Mesenchymal stem cell (in vitro differentiated cells and primary cell): ENCODE results near the gene TRAIP.

Experiments used
- DNase-seq: peaks from one replicate; pipeline ENCODE4 v3.0.0-alpha.2; 2013
- H2AFZ ChIP-seq: one replicate; pipeline ENCODE4 v1.6.1; 2013; ENCODE audit warnings: low read depth, mild to moderate bottlenecking, control low read depth, inconsistent platforms, low read length, moderate library complexity
- H2AK5ac ChIP-seq: 2 replicates; pipeline ENCODE4 v1.6.1; 2013; ENCODE audit warnings: low read length, moderate library complexity, mild to moderate bottlenecking, inconsistent platforms; ENCODE audit not compliant: severe bottlenecking
- H2BK120ac ChIP-seq: one replicate; pipeline ENCODE4 v1.6.1; 2013; ENCODE audit warnings: low read depth, mild to moderate bottlenecking, inconsistent platforms, low read length, moderate library complexity
- H2BK12ac ChIP-seq, 2 experiments: one replicate each; pipeline ENCODE4 v1.6.1; 2013; ENCODE audit warnings: inconsistent platforms in 2 of 2, low read length in 2 of 2, mild to moderate bottlenecking in 2 of 2, moderate library complexity in 2 of 2, control low read depth in 1 of 2
- H2BK15ac ChIP-seq: one replicate; pipeline ENCODE4 v1.6.1; 2013; ENCODE audit warnings: mild to moderate bottlenecking, low read depth, inconsistent platforms; ENCODE audit not compliant: poor library complexity, severe bottlenecking
- H2BK5ac ChIP-seq: 2 replicates; pipeline ENCODE4 v1.6.1; 2013; ENCODE audit warnings: low read depth, mild to moderate bottlenecking, low read length, control low read depth, inconsistent platforms; ENCODE audit not compliant: poor library complexity, severe bottlenecking
- H3K14ac ChIP-seq, 2 experiments: one replicate each; pipeline ENCODE4 v1.6.1; 2013; ENCODE audit warnings: inconsistent platforms in 2 of 2, low read length in 2 of 2, control low read depth in 1 of 2, mild to moderate bottlenecking in 1 of 2, moderate library complexity in 1 of 2
- H3K18ac ChIP-seq, 2 experiments: one replicate each; pipeline ENCODE4 v1.6.1; 2013; ENCODE audit warnings: inconsistent platforms in 2 of 2, low read length in 2 of 2, control low read depth in 1 of 2, low read depth in 1 of 2, mild to moderate bottlenecking in 1 of 2
- H3K23ac ChIP-seq, 2 experiments: one replicate each; pipeline ENCODE4 v1.6.1; 2013; ENCODE audit warnings: inconsistent platforms in 2 of 2, low read length in 2 of 2, mild to moderate bottlenecking in 2 of 2, moderate library complexity in 2 of 2, control low read depth in 1 of 2
- H3K27ac ChIP-seq: 2 replicates; pipeline ENCODE4 v1.5.1; 2013; ENCODE audit warnings: mild to moderate bottlenecking, moderate library complexity, low read length, control low read depth, inconsistent platforms; ENCODE audit not compliant: poor library complexity, severe bottlenecking
- H3K27me3 ChIP-seq, 2 experiments: 2 replicates each; pipeline versions ENCODE4 v1.6.1 to v1.7.0; 2013; ENCODE audit warnings: low read length in 2 of 2, mild to moderate bottlenecking in 2 of 2, moderate library complexity in 2 of 2, control low read depth in 1 of 2, inconsistent platforms in 1 of 2; ENCODE audit not compliant: control insufficient read depth in 1 of 2, insufficient read depth in 1 of 2
- H3K36me3 ChIP-seq, 2 experiments: 2 replicates each; pipeline versions ENCODE4 v1.6.1 to v1.7.0; 2013; ENCODE audit warnings: low read length in 2 of 2, control low read depth in 1 of 2, inconsistent platforms in 1 of 2, low read depth in 1 of 2, mild to moderate bottlenecking in 1 of 2; ENCODE audit not compliant: insufficient read depth in 2 of 2, control insufficient read depth in 1 of 2
- H3K4ac ChIP-seq, 2 experiments: one replicate each; pipeline ENCODE4 v1.6.1; 2013; ENCODE audit warnings: inconsistent platforms in 2 of 2, low read length in 2 of 2, mild to moderate bottlenecking in 2 of 2, moderate library complexity in 2 of 2, control low read depth in 1 of 2, low read depth in 1 of 2
- H3K4me1 ChIP-seq: 2 replicates; pipeline ENCODE4 v1.6.1; 2013; ENCODE audit warnings: low read depth, low read length, control low read depth; ENCODE audit not compliant: control insufficient read depth, insufficient read depth
- H3K4me2 ChIP-seq: 2 replicates; pipeline ENCODE4 v1.6.1; 2013; ENCODE audit warnings: low read length, mild to moderate bottlenecking, inconsistent platforms; ENCODE audit not compliant: poor library complexity, severe bottlenecking
- H3K4me3 ChIP-seq, 2 experiments: 2 replicates each; pipeline versions ENCODE4 v1.5.1 to v1.7.0; 2013; ENCODE audit warnings: low read length in 2 of 2, mild to moderate bottlenecking in 2 of 2, control low read depth in 1 of 2, low read depth in 1 of 2; ENCODE audit not compliant: insufficient read depth in 1 of 2
- H3K79me1 ChIP-seq: replicated peaks from 2 replicates; pipeline ENCODE4 v1.6.1; 2013; ENCODE audit warnings: mild to moderate bottlenecking, control low read depth, low read length, inconsistent platforms; ENCODE audit not compliant: poor library complexity, severe bottlenecking
- H3K9ac ChIP-seq: 2 replicates; pipeline ENCODE4 v1.7.0; 2013; ENCODE audit warnings: mild to moderate bottlenecking, low read length, moderate library complexity
- H3K9me3 ChIP-seq: 2 replicates; pipeline ENCODE4 v1.7.0; 2013; ENCODE audit warnings: mild to moderate bottlenecking, low read length; ENCODE audit not compliant: control insufficient read depth
- H4K8ac ChIP-seq: one replicate; pipeline ENCODE4 v1.6.1; 2013; ENCODE audit warnings: inconsistent platforms, mild to moderate bottlenecking, low read length, moderate library complexity
- H4K91ac ChIP-seq: one replicate; pipeline ENCODE4 v1.6.1; 2013; ENCODE audit warnings: mild to moderate bottlenecking, low read length, inconsistent platforms
- WGBS: methylation state at CpG from one replicate; pipeline ENCODE4 v1.1.7; 2013; ENCODE audit warnings: mixed read lengths; 5-methylcytosine and 5-hydroxymethylcytosine counted together

The TRAIP gene

DNA sequence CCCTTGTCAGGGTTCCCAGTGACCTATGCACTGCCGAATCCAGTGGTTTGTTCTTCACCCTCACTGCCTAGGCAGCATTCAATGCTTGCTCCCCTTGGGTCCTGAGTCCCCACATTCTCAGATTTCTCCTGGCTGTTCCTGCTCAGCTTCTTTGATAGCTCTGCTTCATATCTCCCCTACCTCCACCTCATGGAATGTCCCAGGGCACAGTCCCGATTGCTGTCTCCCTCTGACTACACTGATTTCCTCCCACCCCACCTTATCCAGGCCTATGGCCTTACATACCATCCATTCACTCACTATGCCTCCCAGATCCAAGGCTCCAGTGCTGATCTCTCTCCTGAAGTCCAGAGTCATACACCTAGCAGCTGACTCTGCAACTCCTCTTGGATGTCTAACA lies 55.2 kb downstream of the TRAIP start:
- no peak overlapping the region for H2BK120ac ChIP-seq
- H3K9ac ChIP-seq = peak overlapping the region; percentile 2
- no peak overlapping the region for H2AK5ac ChIP-seq
- H4K91ac ChIP-seq = no peak overlapping the region
- no peak overlapping the region for H2BK15ac ChIP-seq
- H3K4me3 ChIP-seq = no peak overlapping the region
- H3K27me3 ChIP-seq = peaks cover 0 to 23% of the 10 kb centered on the region in 2 experiments
- H2BK5ac ChIP-seq = no peak overlapping the region
- H2AFZ ChIP-seq = no peak overlapping the region
- no peak overlapping the region for H3K4me2 ChIP-seq
- H3K36me3 ChIP-seq = peaks cover 0 to 4% of the 10 kb centered on the region in 2 experiments
- peaks cover 13% of the 10 kb centered on the region for H3K4me1 ChIP-seq
- H4K8ac ChIP-seq = no peak overlapping the region
- H3K14ac ChIP-seq = no peak overlapping the region
- 98% methylated on average over 2 of the region's 2 CpGs for WGBS
- H3K18ac ChIP-seq = no peak overlapping the region
- H3K4ac ChIP-seq = no peak overlapping the region
- no peak overlapping the region for H3K27ac ChIP-seq
- H3K79me1 ChIP-seq = no peaks in the 10 kb centered on the region
- peak overlapping the region in 1 of 2 experiments; percentile 37 for H2BK12ac ChIP-seq
- no peak for DNase-seq
- no peaks in the 10 kb centered on the region for H3K9me3 ChIP-seq
- peak overlapping the region in 1 of 2 experiments; percentile 46 for H3K23ac ChIP-seq

DNA sequence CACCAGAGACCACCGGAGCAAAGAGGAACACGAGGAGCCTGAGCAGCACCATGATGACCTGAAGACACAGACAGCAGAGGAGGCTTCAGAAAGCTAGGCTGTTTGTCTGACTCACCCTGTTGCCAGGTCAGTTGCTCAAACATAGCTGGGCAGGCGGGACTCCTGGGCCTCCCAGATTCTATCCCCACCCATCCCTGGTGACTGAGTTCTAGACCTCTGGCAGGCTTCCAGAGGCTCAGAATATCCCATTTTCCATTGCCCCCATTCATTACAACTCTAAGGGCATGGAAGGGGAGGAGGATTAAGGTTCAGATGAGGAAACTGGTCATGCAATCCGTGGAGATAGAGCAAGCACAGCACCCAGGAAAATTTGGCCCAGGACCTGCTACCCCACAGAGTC lies 56.6 kb downstream of the TRAIP start, which contains the start of gene CDHR4:
CDHR4 (minus strand) TSS at position 113 of the 400 bp plus-strand sequence; CDS start at position 52, 61 bp downstream.
- Histone ChIP-seq H3K9ac (peak within 1 kb of the TSS; percentile 77), H3K4me1 (peaks cover 10% of the 10 kb centered on the region), H3K27me3 (peaks cover 0 to 20% of the 10 kb centered on the region in 2 experiments), H3K4me2 (no peak within 1 kb of the TSS), H3K14ac (peak within 1 kb of the TSS in 1 of 2 experiments; percentile 68), H3K36me3 (peaks cover 0 to 3% of the 10 kb centered on the region in 2 experiments), H4K91ac (peak within 1 kb of the TSS; percentile 61), H2BK5ac (no peak within 1 kb of the TSS), H3K23ac (no peak within 1 kb of the TSS), H2BK12ac (peak within 1 kb of the TSS; percentile 63 to 79), H3K79me1 (no peaks in the 10 kb centered on the region), H4K8ac (peak within 1 kb of the TSS; percentile 48), H2AFZ (no peak within 1 kb of the TSS), H2AK5ac (no peak within 1 kb of the TSS), H3K9me3 (no peaks in the 10 kb centered on the region), H2BK120ac (peak within 1 kb of the TSS; percentile 59), H3K18ac (peak within 1 kb of the TSS in 1 of 2 experiments; percentile 30), H2BK15ac (peak within 1 kb of the TSS; percentile 60), H3K4me3 (peak within 1 kb of the TSS in 1 of 2 experiments; percentile 55), H3K4ac (peak within 1 kb of the TSS; percentile 46 to 66), H3K27ac (no peak within 1 kb of the TSS)
- WGBS = 58% methylated on average over 4 of the region's 4 CpGs
- DNase-seq = peak; percentile 90

DNA sequence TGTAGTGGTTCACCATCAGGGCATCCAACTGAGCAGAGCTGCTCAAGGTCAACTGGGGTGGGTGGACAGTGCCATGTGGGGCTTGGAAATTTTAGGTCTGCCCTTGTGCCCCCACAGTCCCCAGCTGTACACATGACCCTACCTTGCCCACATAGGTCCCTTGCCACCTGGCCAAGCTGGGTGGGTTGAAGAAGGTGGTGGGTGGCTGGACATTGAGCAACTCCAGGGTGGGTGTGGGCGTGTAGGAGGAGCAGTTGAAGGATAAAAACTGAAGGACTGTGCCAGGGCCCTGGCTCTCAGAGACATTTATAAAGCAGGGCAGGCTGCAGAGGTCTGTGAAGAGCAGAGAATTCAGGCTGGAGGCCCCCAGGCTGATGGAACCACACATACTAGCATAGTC lies 57.3 kb downstream of the TRAIP start:
- H3K9ac ChIP-seq = peak overlapping the region; percentile 77
- peaks cover 10% of the 10 kb centered on the region for H3K4me1 ChIP-seq
- H3K18ac ChIP-seq = peak overlapping the region in 1 of 2 experiments; percentile 30
- WGBS = 67% methylated on average over 1 of the region's 1 CpG
- H3K4ac ChIP-seq = peak overlapping the region in 1 of 2 experiments; percentile 66
- H3K4me3 ChIP-seq = peak overlapping the region in 1 of 2 experiments; percentile 55
- H3K14ac ChIP-seq = peak overlapping the region in 1 of 2 experiments; percentile 68
- DNase-seq = no peak
- H3K27ac ChIP-seq = no peak overlapping the region
- H3K36me3 ChIP-seq = no peaks in the 10 kb centered on the region
- no peak overlapping the region for H2BK120ac ChIP-seq
- H2BK15ac ChIP-seq = peak overlapping the region; percentile 60
- no peak overlapping the region for H2AFZ ChIP-seq
- H4K91ac ChIP-seq = peak overlapping the region; percentile 61
- peak overlapping the region; percentile 48 for H4K8ac ChIP-seq
- peaks cover 0 to 16% of the 10 kb centered on the region in 2 experiments for H3K27me3 ChIP-seq
- no peak overlapping the region for H2BK5ac ChIP-seq
- H3K9me3 ChIP-seq = no peaks in the 10 kb centered on the region
- no peaks in the 10 kb centered on the region for H3K79me1 ChIP-seq
- no peak overlapping the region for H3K4me2 ChIP-seq
- no peak overlapping the region for H2AK5ac ChIP-seq
- H2BK12ac ChIP-seq = peak overlapping the region; percentile 63 to 79
- H3K23ac ChIP-seq = no peak overlapping the region

DNA sequence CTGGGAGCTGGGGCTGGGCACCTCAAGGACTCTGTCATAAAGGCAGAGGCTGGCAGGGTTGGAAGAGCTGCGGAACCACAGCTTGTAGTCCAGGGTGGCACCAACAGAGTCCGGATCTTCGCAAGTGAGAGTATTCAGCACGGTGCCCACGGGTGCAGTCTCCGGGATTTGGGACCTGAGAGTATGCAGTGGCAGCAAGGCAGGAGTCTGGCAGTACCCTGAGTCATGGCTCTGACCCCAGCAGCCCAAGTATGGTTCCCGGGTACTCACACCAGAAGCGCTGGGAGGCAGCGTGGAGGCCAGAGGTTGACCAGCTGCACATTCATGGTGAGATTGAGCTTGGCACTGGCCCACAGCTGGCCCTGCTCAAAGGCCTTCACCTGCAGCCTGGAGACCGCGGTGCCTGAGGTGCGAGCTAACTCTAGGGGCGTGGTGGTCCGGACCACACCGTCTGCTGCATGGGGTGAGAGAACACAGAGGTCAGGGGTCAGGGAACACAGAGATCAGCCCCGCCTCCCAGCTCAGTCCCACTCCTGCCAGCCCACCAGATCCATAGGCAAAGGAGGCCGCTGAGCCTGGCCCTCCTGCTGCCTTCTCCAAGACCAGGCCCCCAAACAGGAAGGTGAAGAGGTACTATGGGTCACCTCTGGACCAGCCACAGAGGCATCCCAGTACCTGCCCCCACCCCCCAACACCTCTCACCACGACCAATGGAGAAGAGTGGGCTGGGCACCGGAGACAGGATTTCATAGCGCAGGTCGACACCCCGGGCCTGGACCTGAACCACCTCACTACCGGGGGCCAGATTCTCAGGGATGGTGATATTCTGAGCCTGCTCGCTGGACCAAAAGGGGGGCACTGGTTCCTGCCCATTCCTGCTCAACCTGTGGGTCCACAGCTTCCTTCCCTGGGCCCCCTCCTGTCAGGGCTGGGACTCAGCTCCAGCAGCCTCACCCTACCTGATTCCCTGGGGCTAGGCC lies 61.1 kb downstream of the TRAIP start:
- Histone ChIP-seq H2BK5ac (no peak overlapping the region), H3K23ac (no peak overlapping the region), H3K4me1 (peaks cover 3% of the 10 kb centered on the region), H3K27ac (no peak overlapping the region), H3K79me1 (no peaks in the 10 kb centered on the region), H2BK12ac (no peak overlapping the region), H3K14ac (no peak overlapping the region), H2BK120ac (no peak overlapping the region), H2AFZ (no peak overlapping the region), H3K4me3 (no peak overlapping the region), H4K8ac (no peak overlapping the region), H2BK15ac (no peak overlapping the region), H4K91ac (no peak overlapping the region), H3K4me2 (no peak overlapping the region), H3K9me3 (no peaks in the 10 kb centered on the region), H3K27me3 (no peaks in the 10 kb centered on the region), H3K9ac (no peak overlapping the region), H2AK5ac (no peak overlapping the region), H3K36me3 (no peaks in the 10 kb centered on the region), H3K4ac (no peak overlapping the region), H3K18ac (peak overlapping the region in 1 of 2 experiments; percentile 26)
- 87% methylated on average over 24 of the region's 24 CpGs for WGBS
- no peak for DNase-seq
